HepG2 (cell line): ENCODE measurements around the gene KDM1B.
"Not testable (repeated sequence)": the region's sequence is repeated elsewhere in the genome, so short reads cannot be mapped to it uniquely, and the experiment has no call there.

Experiments
- AGO2 ChIP-seq: fragments of 200-400 bp; formaldehyde crosslinking; optimal IDR thresholded peaks from 2 replicates; pipeline ENCODE3; 2017; ENCODE audit warnings: mild to moderate bottlenecking, low read depth, low read length, moderate library complexity
- CTCF ChIP-seq: sonication (generic); formaldehyde crosslinking; IDR thresholded peaks from 2 replicates; pipeline ENCODE4 v1.5.0; 2020; ENCODE audit warnings: mild to moderate bottlenecking, missing genetic modification reagents, moderate library complexity
- E2F5 ChIP-seq: sonication (generic); formaldehyde crosslinking; conservative IDR thresholded peaks from 2 replicates; pipeline ENCODE4 v1.4.0; 2020; ENCODE audit warnings: missing genetic modification reagents
- GLMP ChIP-seq: sonication (generic); formaldehyde crosslinking; IDR thresholded peaks from 2 replicates; pipeline ENCODE4 v1.9.0; 2021; ENCODE audit warnings: missing genetic modification reagents, mild to moderate bottlenecking, borderline replicate concordance
- HCFC1 ChIP-seq: fragments of 150-350 bp; IDR thresholded peaks from 2 replicates; pipeline ENCODE4 v1.6.1; 2014; ENCODE audit warnings: low read depth, low read length
- JUND ChIP-seq: sonication (generic); formaldehyde crosslinking; IDR thresholded peaks from 2 replicates; pipeline ENCODE4 v1.8.0; 2022; ENCODE audit warnings: mild to moderate bottlenecking, missing genetic modification reagents
- POLR2A ChIP-seq, 2 experiments: IDR thresholded peaks; 2 replicates each; pipeline ENCODE4 v1.6.1; 2011; ENCODE audit warnings: low read depth in 2 of 2, low read length in 2 of 2, mild to moderate bottlenecking in 1 of 2, moderate library complexity in 1 of 2; ENCODE audit not compliant: insufficient read depth in 1 of 2
- POLR2AphosphoS2 ChIP-seq: IDR thresholded peaks from 2 replicates; pipeline ENCODE4 v1.6.1; 2011; ENCODE audit warnings: low read depth, low read length, improper control_type of control experiment
- POLR2AphosphoS5 ChIP-seq: IDR thresholded peaks from 2 replicates; pipeline ENCODE4 v1.6.1; 2012; ENCODE audit warnings: low read depth, low read length
- RFX5 ChIP-seq: IDR thresholded peaks from 2 replicates; pipeline ENCODE4 v1.6.1; 2011; ENCODE audit warnings: low read depth, low read length, improper control_type of control experiment
- TBL1XR1 ChIP-seq: fragments of 150-350 bp; IDR thresholded peaks from 2 replicates; pipeline ENCODE4 v1.6.1; 2014; ENCODE audit warnings: borderline replicate concordance, low read length; ENCODE audit not compliant: partially characterized antibody
- XRCC5 ChIP-seq: fragments of 200-400 bp; formaldehyde crosslinking; optimal IDR thresholded peaks from 2 replicates; pipeline ENCODE3; 2017; ENCODE audit warnings: mild to moderate bottlenecking, low read length
- YY1 ChIP-seq: IDR thresholded peaks from 2 replicates; pipeline ENCODE4 v1.6.1; 2011; ENCODE audit warnings: low read length, low read depth, moderate library complexity, mild to moderate bottlenecking; ENCODE audit not compliant: insufficient read depth, insufficient replicate concordance

GRCh38 chr6:18228590-18228989 is 73.4 kb downstream of the KDM1B start:
- TF ChIP-seq GLMP (CRISPR knock-in tag); AGO2; POLR2AphosphoS2; HCFC1; JUND; E2F5 (CRISPR knock-in tag); CTCF (CRISPR knock-in tag); POLR2AphosphoS5; TBL1XR1; YY1; RFX5; POLR2A (IDR thresholded peaks at IDR 0.05; ENCODE audit: insufficient read depth in 1 of 2, low read depth in 2 of 2, low read length in 2 of 2); XRCC5: not testable (repeated sequence)
